GM18498 (cell line): ENCODE measurements around the gene ADAMTS17.

Experiments
- ATAC-seq: cut with Tn5 transposase; IDR thresholded peaks from one replicate; pipeline ENCODE4 v1.9.1; 2021; ENCODE audit warnings: mild to moderate bottlenecking, moderate library complexity; ENCODE audit not compliant: unreplicated experiment

ADAMTS17 gene

GRCh38 chr15:100059521-100059920 is 282.3 kb downstream of the ADAMTS17 start:
- no peak for ATAC-seq

DNA sequence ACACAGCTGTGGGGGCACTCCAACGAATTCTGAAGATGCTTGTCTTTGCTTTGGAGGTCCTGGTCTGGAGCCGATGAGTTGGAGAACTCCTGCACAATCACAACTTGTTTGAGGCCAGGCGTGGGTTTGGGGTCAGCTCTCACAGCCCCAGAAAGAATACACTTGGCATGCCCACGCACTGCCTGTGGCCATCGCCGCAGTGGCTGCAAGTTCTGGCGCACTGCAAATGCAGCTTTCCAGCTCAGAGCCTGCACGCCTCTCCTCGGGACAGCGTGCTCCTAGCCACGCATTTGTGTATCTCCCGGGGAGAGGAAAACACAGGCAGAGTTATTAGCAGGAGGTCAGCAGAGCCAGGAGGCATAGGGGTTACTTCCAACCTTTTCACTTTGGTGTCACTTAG is 282.7 kb downstream of the ADAMTS17 start:
- ATAC-seq = no peak

GRCh38 chr15:100058458-100058857 is 283.3 kb downstream of the ADAMTS17 start:
- ATAC-seq = no peak

- ATAC-seq = no peak
These were observed 284.5 kb downstream of the ADAMTS17 start for GRCh38 chr15:100057281-100057680.

DNA sequence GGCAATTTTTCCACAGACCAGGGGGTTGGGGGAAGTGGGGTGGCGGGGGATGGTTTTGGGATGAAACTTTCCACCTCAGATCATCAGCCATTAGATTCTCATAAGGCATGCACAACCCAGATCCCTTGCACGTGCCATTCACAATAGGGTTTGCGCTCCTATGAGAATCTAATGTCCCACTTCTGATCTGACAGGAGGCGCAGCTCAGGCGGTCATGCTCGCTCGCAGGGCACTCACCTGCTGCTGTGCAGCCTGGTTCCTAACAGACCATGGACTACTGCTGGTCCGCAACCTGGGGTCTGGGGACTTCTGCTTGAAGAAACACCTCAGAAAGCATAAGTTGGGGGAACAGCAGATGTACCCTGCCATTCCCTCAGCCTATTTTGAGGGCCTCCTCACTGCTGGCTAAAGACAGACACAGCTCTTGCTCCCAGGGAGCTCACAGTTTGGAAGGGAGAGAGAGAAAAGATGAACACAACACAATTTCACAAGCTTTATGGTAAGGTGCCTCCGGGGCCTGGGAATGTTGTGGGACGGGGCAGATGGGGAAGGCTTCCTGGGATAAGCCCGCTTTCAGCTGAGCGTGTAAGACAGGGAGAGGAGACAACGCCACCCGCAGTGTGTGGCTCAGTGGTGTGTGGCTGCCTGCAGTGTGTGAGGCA is 285.2 kb downstream of the ADAMTS17 start:
- no peak for ATAC-seq

DNA sequence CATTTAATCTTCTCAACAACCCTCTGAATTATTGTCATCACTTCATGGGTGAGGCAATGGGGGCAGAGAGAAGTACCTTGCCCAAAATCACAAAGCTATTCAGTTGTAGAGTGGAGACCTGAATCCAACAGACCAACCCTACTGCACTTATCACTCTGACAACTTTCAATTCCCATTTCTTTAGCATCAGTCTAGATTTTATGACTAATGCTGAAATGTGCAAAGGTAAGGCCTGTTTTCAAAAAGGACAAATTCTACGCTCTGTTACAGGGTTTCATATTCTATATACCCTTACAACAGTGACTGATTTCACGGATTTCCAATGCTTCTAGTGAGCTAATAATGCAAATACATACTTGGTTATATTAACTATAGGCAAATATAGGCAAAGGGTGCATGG is 286.0 kb downstream of the ADAMTS17 start:
- no peak for ATAC-seq

DNA sequence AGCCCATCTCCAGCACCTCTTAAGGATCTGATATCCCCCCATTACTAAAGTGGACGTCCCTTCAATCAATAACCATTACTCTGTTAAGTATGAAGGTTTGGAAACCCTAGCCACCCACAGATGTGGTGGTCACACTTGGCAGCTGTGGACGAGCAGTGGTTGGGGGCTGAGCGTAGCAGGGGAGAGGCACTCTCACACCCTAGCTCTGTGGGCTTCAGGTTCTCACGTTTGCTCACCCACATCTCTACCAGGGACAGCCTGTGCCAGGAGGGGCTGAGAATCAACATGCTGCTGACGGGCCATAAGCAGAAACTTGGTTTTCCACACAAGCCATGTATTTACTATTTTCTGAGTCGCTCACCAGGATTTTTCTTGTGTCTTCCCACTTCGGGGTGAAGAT is 287.2 kb downstream of the ADAMTS17 start:
- no peak for ATAC-seq

DNA sequence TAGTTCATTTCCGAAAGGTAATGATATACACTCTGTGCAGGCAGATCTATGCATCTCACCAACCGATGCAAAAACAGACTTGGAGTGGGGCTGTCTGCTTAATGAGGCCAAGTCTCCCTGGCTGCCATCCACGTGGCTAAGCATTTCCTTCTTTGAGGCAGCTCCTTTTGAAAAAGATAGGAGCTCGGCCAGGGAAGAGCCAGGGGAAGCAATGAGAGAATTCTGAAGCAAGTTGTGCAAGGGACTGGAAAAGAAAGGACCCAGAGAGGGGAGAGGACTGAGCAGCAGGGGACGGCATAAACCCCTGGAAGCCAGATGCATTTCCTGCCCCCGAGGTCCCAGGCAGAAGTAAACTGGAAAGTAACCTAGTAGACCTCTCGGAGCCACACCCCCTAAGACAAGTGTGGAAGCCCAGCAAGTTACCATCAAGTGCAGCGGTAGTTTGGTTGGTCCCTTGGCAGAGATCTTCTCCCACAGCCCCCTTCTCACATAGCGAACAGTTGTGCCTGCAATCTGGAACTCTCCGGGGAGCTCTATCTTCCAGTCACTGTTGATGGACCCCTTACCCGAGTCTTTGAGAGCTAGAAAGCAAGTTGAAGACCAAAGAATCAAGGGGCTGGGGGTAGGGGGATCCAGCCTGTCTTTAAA is 288.2 kb downstream of the ADAMTS17 start:
- ATAC-seq = no peak

DNA sequence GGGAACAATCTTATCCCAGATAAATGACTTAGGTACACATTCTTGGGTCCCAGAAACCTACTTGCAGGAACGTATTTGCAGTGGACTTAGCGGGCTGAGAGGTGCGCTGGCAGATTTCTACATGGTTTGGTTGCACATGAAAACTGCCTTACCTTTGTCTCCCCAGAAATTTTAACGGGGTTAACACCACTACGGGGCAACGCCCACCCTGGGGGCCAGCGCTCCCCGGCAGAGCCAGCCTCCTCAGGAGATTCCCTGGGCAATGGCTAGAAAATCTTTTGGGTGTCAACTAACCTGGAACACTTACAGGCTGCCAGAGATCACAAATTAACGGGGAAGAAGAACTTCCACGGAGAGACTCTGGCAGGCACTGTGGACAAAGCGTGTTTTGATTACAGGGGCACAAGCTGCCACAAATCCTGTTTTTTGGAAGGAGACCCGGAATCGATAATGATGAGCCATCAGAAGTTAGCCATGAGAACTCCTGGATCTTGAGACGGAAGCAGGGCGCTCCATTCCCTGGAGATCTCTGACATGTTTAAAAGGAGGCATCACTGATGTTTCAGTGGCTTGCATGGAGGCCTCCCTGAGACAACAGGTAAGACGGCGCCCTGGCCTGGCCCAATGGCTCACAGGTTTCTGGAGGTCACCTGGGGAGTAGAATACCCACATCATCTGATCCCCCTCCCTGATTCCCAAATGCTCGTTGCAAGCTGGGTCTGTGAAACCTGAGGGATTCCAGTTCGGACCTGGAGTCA is 288.9 kb downstream of the ADAMTS17 start:
- ATAC-seq = no peak

DNA sequence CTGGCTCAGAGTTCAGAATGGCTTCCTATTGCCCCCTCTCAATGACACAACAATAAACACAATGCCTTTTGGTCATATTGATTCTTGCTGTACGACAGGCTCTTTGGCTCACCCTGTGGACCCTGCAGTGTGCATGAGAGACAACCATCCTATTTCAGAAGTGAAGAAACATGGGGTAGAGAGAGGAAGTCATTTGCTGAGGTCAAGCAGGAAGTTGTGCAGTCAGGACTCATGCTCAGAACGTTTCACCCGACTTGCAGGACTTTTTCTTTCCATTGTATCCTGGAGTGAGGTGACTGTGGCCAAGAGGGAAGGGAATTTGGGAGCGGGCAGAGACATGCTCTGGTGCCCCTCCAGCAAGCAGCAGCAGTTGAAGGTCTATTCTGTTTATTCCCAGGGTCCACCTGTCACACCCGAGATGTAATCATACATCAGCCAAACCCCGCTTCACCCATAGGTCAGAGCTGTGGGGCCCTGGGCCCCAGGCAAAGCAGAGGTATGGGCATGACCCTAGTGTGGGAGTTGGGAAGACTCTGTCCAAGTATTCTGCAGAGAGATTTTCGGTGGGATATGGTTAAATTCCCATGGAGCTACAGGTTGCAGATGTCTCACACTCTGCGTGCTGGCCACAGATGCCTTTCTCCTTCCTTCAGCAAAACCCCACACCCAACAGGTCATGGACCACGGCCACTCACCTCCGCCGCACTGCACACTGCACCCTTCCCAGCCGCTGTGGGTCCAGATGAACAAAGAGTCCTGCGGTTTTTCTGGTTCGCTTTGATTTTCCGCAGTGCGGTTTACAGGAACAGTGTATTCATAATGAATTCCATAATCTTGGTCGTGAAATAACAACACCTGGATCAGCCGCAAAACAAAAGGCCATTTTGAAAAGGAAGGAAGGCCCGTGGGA is 290.6 kb downstream of the ADAMTS17 start:
- ATAC-seq = no peak

GRCh38 chr15:100049936-100050876 is 291.6 kb downstream of the ADAMTS17 start:
- no peak for ATAC-seq

DNA sequence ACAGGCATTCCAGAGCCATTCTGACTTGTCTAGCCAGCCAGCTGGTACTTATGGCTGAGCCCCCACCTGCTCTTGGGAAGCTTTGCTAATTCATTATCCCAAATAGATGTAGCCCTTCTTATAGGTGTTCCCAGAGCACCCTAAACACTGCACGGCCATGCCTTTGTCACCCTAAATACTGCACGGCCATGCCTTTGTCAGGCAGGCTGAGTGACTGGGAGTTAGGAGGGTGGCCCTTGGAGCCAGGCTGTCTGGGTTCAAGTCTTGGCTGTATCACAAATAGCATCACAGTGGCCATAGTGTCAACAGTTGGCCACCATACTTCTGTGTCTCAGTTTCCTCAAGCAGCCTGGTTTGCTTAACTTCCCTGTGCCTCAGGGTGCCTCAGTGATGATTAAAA is 292.3 kb downstream of the ADAMTS17 start:
- no peak for ATAC-seq

DNA sequence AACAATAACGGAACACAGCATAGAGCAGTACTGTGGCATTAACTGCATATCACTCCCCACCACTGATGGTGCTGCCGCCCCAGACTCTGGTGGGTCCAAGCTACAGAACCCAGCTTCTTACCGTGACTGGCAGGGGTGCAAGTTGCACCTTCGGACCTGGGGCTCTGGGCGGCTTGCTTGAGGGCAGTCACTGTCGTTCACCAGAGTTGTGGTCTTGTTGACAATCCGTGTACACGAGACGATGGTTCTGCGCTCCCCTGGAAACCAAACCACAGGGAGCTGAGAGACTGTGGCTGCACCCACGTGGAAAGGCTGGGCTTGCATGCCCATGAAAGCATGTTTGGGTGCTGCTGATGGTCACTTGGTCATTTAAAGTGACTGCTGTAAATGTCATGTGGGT is 293.0 kb downstream of the ADAMTS17 start:
- no peak for ATAC-seq

DNA sequence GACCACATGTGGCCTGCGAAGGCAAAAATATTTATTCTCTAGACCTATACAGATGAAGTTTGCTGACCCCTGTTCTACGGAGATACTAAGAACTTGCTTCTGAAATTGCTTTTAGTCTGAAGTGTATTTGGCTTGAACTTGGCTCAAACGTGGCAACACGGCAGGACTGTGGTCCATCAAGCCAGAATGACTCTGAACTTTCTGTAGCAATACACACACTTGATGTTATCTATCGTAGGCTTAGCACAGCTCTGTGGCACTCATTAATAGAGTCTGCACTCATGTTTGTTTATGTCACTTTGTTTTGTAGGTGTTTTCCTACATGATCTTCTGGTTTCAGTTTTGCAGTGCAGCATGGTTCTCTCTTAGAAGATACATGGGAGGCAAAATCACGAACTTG is 298.1 kb downstream of the ADAMTS17 start:
- no peak for ATAC-seq

DNA sequence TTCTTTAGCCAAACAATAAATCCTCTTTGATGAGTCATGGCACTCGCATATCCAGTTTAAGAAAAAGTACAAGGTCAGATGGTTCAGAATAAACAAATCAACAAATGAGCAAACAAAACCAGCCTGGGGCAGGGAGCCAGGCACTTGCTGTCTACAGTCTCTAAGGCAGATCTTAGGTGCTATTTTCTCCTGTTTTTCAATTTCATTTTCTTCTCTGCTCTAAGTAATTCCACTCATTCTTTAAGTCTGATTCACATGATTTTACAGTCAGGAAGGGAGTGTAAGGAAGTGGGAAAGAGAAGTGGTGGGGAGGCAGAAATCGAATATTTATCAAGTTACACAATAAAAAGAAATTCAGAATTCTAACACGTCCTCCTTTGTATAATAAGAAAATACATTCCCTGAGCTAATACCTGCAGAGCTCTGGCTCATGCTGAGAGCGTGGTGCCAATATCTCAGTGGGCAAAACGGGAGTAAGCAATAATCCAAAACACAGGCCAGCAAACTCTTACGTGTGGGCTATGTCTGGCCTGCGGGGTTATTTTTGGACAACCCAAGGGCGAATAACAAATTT is 298.6 kb downstream of the ADAMTS17 start:
- no peak for ATAC-seq

DNA sequence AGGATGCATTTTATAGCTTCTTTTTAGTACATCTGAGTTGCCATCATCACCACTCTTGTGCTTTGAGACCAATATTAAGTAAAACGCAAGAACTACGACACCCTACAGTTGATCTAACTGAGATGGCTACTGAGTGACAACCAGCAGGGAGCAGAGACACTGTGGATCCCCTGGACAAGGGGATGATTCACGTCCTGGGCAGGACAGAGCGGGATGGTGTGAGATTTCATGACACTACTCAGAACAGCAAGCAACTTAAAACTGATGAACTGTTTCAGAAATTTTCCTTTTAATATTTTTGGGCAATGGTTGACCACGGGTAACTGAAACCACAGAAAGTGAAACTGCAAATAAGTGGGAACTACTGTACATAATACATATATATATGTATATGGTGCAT is 299.2 kb downstream of the ADAMTS17 start:
- no peak for ATAC-seq

DNA sequence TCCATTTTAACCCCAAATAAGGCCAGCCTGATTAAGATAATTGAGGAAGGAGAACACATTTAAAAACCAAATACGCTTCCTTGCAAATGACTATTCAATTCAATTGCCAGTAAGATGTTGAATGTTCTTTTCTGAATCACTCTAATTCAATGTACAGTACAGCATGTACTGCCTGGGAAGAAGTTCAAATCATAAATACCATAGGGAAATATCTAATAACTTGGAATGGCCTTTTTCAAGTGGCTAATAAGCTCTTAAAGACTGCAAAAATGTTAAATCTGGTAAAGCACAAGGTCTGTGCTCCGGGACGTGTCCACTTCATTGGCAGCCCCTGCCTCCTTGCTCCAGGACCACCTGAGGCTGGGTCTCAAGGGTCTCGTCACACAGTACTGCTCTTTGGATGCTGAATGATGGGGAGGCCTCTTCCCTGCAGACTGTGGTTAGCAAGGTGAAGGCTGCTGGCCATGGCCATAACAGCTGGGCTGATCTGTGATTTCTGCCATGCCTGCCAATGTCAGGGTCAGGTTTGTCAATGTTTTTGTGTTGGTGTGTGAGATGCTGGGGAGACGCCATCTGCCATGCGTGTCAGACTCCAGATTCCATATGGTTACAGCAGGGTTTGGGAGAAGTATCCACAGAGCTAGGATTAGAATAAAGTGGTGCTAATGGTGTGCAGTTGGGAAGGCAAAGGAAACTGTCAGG is 300.5 kb downstream of the ADAMTS17 start:
- ATAC-seq = no peak

- no peak for ATAC-seq
These were observed 301.8 kb downstream of the ADAMTS17 start for GRCh38 chr15:100039994-100040393.

- no peak for ATAC-seq
These were observed 303.0 kb downstream of the ADAMTS17 start for GRCh38 chr15:100038736-100039135.
